ENCODE measurements around the gene CES1.
"Not testable (repeated sequence)": the region's sequence is repeated elsewhere in the genome, so short reads cannot be mapped to it uniquely, and the experiment has no call there.

Gene CES1

GRCh38 chr16:55790240-55790639 lies 42.7 kb downstream of the CES1 start:
- DNase-seq (ENCODE audit: low read depth), result not testable (repeated sequence)

- DNase-seq (ENCODE audit: low read depth), result not testable (repeated sequence)
Observed at GRCh38 chr16:55782793-55783091, 50.2 kb downstream of the CES1 start.

- not testable (repeated sequence) for DNase-seq (ENCODE audit: low read depth)
Observed at GRCh38 chr16:55782091-55782792, 50.7 kb downstream of the CES1 start.

- DNase-seq (ENCODE audit: low read depth), result not testable (repeated sequence)
Observed at GRCh38 chr16:55781456-55781855, 51.4 kb downstream of the CES1 start.

- DNase-seq (ENCODE audit: low read depth), result not testable (repeated sequence)
Observed at GRCh38 chr16:55780095-55780407, 52.8 kb downstream of the CES1 start.

- DNase-seq (ENCODE audit: low read depth), result no peak
Observed at GRCh38 chr16:55779402-55780094, 53.3 kb downstream of the CES1 start.

- no peak for DNase-seq (ENCODE audit: low read depth)
Observed at GRCh38 chr16:55778757-55779156, 54.1 kb downstream of the CES1 start.

- DNase-seq (ENCODE audit: low read depth), result no peak
Observed at GRCh38 chr16:55775857-55776256, 57.0 kb downstream of the CES1 start.

- no peak for DNase-seq (ENCODE audit: low read depth)
Observed at GRCh38 chr16:55773859-55774549, 58.9 kb downstream of the CES1 start.

GRCh38 chr16:55765161-55765560 lies 67.7 kb downstream of the CES1 start:
- DNase-seq (ENCODE audit: low read depth), result no peak

GRCh38 chr16:55760310-55761001 lies 72.4 kb downstream of the CES1 start:
- DNase-seq (ENCODE audit: low read depth), result no peak

GRCh38 chr16:55759965-55760309 lies 73.0 kb downstream of the CES1 start:
- DNase-seq (ENCODE audit: low read depth), result not testable (repeated sequence)

- DNase-seq (ENCODE audit: low read depth), result not testable (repeated sequence)
Observed at GRCh38 chr16:55757595-55758527, 75.0 kb downstream of the CES1 start.

- no peak for DNase-seq (ENCODE audit: low read depth)
Observed at GRCh38 chr16:55756963-55757362, 75.9 kb downstream of the CES1 start.

GRCh38 chr16:55754056-55754455 lies 78.8 kb downstream of the CES1 start:
- DNase-seq (ENCODE audit: low read depth), result no peak

- not testable (repeated sequence) for DNase-seq (ENCODE audit: low read depth)
Observed at GRCh38 chr16:55753145-55753631, 79.7 kb downstream of the CES1 start.
